Measurements from ENCODE around the gene CBL. TPM values are rescaled to one million over a fixed set of nuclear protein-coding genes. Genes with fewer than 3 reads are reported as not detected.
"Not testable (repeated sequence)": the region's sequence is repeated elsewhere in the genome, so short reads cannot be mapped to it uniquely, and the experiment has no call there.

CBL gene
- total and polyA plus RNA-seq, 8 donors = 2.0 to 9.8 (median 3.8) TPM

GRCh38 chr11:119194811-119195440, 11.2 kb upstream of the CBL start:
- intact Hi-C loops (cut with DNase I) = no loop called here
- no peak for DNase-seq
- Histone ChIP-seq H3K4me3 (no peak overlapping the region), H3K27ac (no peak overlapping the region), H3K9me3 (no peaks in the 10 kb centered on the region), H3K36me3 (no peaks in the 10 kb centered on the region), H3K4me1 (no peaks in the 10 kb centered on the region), H3K27me3 (no peaks in the 10 kb centered on the region)
- no peak for ATAC-seq
- TF ChIP-seq, protein P1, sequence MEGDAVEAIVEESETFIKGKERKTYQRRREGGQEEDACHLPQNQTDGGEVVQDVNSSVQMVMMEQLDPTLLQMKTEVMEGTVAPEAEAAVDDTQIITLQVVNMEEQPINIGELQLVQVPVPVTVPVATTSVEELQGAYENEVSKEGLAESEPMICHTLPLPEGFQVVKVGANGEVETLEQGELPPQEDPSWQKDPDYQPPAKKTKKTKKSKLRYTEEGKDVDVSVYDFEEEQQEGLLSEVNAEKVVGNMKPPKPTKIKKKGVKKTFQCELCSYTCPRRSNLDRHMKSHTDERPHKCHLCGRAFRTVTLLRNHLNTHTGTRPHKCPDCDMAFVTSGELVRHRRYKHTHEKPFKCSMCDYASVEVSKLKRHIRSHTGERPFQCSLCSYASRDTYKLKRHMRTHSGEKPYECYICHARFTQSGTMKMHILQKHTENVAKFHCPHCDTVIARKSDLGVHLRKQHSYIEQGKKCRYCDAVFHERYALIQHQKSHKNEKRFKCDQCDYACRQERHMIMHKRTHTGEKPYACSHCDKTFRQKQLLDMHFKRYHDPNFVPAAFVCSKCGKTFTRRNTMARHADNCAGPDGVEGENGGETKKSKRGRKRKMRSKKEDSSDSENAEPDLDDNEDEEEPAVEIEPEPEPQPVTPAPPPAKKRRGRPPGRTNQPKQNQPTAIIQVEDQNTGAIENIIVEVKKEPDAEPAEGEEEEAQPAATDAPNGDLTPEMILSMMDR (IDR thresholded peaks at IDR 0.05) = no peak
- 60 to 66% methylated on average over 7 of the region's 7 CpGs for WGBS, 2 donors
- FAIRE-seq = no peak

DNA sequence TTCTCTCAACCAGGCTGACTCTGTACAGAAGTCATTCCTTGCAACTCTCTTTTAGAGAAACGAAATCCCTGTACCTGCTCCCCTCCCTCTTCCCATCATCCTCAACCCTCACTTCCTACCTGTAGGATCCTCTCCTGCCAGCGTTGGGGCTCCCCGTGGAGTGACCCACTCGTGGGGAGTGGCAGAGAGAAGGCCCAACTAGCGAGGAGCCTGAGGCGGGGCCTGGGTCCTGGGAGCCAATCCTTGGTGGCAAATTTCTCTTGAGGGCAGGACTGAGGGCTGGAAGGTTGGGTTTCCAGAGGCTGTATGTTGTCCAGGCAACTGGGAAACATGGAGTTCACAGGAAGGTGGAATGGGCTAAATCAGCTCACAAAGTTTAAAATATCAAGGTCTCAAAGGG, 10.5 kb upstream of the CBL start:
- Histone ChIP-seq H3K36me3 (no peaks in the 10 kb centered on the region), H3K27me3 (no peaks in the 10 kb centered on the region), H3K4me1 (no peaks in the 10 kb centered on the region), H3K9me3 (no peaks in the 10 kb centered on the region), H3K27ac (no peak overlapping the region), H3K4me3 (no peak overlapping the region)
- FAIRE-seq = no peak
- TF ChIP-seq, protein P1 (IDR thresholded peaks at IDR 0.05) = no peak
- WGBS, 2 donors = 34 to 36% methylated on average over 6 of the region's 6 CpGs
- intact Hi-C loops (cut with DNase I) = no loop called here
- peak; percentile 29 to 87 (median 57) for ATAC-seq
- peak in 2 of 6 donors; percentile 34 to 63 for DNase-seq

- FAIRE-seq (peak; percentile 87), DNase-seq (peak in 4 of 6 donors; percentile 46 to 79 (median 66)), ATAC-seq (peak; percentile 96 to 99 (median 98))
- 26 to 29% methylated on average over 5 of the region's 5 CpGs for WGBS, 2 donors
- intact Hi-C loops (cut with DNase I) = no loop called here
- peak overlapping the region in 1 of 4 donors; percentile 20 for H3K27ac ChIP-seq
- no peaks in the 10 kb centered on the region for H3K36me3 ChIP-seq
- H3K4me3 ChIP-seq = no peak overlapping the region
- TF ChIP-seq, protein P1 (IDR thresholded peaks at IDR 0.05) = peak; percentile 35 to 76 (median 73)
- H3K27me3 ChIP-seq = no peaks in the 10 kb centered on the region
- no peaks in the 10 kb centered on the region for H3K4me1 ChIP-seq
- no peaks in the 10 kb centered on the region for H3K9me3 ChIP-seq
Measured at GRCh38 chr11:119196833-119197483, 9.2 kb upstream of the CBL start.

DNA sequence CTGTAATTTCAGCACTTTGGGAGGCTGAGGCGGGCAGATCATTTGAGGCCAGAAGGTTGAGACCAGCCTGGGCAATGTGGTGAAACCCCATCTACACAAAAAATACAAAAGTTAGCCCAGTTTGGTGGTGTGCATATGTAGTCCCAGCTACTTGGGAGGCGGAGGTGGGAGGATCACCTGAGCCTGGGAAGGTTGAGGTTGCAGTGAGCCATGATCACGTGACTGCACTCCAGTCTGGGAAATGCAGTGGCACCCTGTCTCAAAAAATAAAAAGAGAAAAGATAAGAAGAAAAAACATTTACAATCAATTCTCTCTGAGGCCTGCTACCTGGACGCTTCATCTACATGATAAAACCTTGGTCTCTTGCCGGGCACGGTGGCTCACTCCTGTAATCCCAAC, 7.2 kb upstream of the CBL start:
- no peaks in the 10 kb centered on the region for H3K9me3 ChIP-seq
- no peaks in the 10 kb centered on the region for H3K36me3 ChIP-seq
- TF ChIP-seq, protein P1 (IDR thresholded peaks at IDR 0.05) = no peak
- H3K4me1 ChIP-seq = no peaks in the 10 kb centered on the region
- no peak overlapping the region for H3K27ac ChIP-seq
- DNase-seq = no peak
- no peak overlapping the region for H3K4me3 ChIP-seq
- ATAC-seq = no peak
- intact Hi-C loops (cut with DNase I) = no loop called here
- H3K27me3 ChIP-seq = no peaks in the 10 kb centered on the region
- FAIRE-seq = no peak
- WGBS, 2 donors = 62 to 68% methylated on average over 6 of the region's 6 CpGs

- H3K9me3 ChIP-seq; FAIRE-seq; ATAC-seq; H3K36me3 ChIP-seq; H3K27me3 ChIP-seq; H3K4me1 ChIP-seq; H3K4me3 ChIP-seq; DNase-seq; H3K27ac ChIP-seq; intact Hi-C loops (cut with DNase I): not testable (repeated sequence)
- 72 to 82% methylated on average over 5 of the region's 5 CpGs for WGBS, 2 donors
Measured at GRCh38 chr11:119201236-119201635, 4.9 kb upstream of the CBL start.

Measured in pancreas (tissue), 10 donors.